UCSD-AML1 (cell line): ENCODE data around the gene TMPRSS7.
"Not testable (repeated sequence)": the region's sequence is repeated elsewhere in the genome, so short reads cannot be mapped to it uniquely, and the experiment has no call there.

ENCODE experiments used
- DNase-seq: peaks from one replicate; lab custom pipeline; 2025; ENCODE audit not compliant: unreplicated experiment; lab: John Stamatoyannopoulos, UW

Gene TMPRSS7

GRCh38 chr3:112011376-112011940 lies 23.1 kb upstream of the TMPRSS7 start:
- no peak for DNase-seq

DNA sequence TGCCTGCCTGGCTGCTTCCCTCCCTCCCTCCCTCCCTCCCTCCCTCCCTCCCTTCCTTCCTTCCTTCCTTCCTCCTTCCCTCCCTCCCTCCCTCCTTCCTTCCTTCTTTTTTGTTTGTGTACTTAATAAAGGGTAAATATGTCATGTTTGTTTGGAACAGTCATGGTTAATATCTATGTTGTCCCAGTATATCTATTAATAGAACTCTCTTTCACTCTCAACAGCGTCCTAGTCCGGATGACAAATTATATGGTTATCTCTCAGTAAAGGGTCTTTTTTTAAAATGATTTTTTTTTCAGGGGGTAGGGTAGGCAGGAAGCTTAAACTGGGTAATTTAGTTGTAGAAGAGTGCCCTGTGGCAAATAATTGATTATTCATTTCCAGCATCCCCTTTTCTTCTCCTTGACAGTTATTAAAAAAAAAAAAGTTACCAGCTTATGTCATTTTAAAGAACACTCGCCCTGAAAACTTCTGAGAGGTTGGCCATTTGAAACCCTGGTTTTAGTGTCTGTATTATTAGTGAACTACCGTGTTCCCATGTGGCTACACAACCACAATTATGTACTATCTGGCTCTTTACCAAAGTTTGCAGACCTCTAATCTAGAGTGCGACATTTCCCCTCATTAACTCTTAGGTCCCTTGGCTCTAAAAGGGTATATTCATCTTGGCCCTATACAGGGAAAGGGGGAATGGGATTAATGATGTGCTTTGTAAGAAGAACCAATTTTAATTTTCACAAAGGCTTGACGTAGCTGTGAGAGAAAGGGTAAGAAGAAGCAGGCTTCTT lies 22.1 kb upstream of the TMPRSS7 start:
- DNase-seq: no peak

DNA sequence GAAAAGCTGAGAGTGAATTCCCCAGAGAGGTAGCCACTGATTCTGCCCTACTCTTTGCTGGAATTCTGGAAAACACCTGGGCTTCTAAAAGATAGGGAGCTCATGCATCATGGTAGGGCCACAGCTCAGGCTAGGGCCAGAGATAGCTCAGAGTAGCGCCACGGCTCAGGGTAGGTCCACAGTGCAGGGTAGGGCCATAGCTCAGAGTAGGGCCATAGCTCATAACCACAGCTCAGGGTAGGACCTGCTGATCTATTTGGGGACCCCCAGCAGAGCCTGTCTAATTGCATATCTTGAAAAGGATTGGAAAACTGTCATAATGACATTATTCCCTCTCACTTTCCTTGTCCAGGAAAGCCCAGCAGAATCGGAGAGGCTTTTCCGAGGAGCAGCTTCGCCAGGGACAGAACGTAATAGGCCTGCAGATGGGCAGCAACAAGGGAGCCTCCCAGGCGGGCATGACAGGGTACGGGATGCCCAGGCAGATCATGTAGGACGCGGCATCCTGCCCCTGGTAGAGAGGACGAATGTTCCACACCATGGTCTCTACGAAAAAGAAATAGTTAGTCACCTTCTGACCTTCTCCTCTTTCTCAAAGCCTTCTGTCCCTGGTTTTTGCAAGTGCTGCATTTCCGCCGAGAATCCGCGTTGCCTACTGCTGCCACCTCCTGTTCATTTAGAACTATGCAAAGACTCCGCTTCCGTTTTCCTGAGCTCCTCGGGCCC lies 21.3 kb upstream of the TMPRSS7 start:
- DNase-seq: no peak

DNA sequence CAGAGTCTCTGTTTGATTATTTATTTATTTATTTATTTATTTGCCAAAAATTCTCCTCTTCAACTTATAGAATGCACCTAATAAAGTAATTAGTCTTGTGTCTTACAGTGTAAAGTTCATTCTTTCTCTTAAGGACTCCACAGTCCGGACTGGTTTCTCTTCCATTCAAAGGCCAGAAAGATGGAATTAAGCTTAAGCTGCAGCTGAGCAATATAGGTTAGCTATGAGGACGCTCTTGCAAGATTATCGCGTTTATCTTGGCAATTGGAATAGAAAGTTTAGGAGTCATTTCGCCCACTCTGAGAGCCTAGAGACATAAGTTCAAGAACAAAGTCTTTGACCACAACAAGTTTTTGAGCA lies 20.8 kb upstream of the TMPRSS7 start:
- no peak for DNase-seq

DNA sequence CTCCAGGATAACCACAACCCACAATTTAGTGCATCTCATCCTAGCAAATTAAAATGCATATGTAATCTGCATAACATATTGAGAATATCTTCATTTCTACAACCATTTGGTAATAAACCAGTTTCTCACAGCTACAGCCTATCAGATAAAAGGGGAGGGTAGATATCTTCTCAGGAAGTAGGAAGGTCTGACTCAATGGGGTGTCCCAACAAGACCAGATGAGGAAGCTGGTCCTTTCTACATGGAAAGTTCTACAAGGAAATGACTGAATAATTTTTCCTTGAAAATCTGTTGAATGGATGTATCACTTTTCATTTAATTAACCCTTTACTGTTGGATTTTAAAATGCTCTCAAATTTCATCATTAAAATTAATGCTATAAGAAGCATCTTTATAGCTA lies 17.4 kb upstream of the TMPRSS7 start:
- no peak for DNase-seq

GRCh38 chr3:112018712-112019111 lies 15.8 kb upstream of the TMPRSS7 start:
- no peak for DNase-seq

GRCh38 chr3:112019716-112020115 lies 14.8 kb upstream of the TMPRSS7 start:
- DNase-seq: no peak

- no peak for DNase-seq
These were observed 13.9 kb upstream of the TMPRSS7 start for GRCh38 chr3:112020674-112021085.

GRCh38 chr3:112027142-112027541 lies 7.4 kb upstream of the TMPRSS7 start:
- DNase-seq: no peak

DNA sequence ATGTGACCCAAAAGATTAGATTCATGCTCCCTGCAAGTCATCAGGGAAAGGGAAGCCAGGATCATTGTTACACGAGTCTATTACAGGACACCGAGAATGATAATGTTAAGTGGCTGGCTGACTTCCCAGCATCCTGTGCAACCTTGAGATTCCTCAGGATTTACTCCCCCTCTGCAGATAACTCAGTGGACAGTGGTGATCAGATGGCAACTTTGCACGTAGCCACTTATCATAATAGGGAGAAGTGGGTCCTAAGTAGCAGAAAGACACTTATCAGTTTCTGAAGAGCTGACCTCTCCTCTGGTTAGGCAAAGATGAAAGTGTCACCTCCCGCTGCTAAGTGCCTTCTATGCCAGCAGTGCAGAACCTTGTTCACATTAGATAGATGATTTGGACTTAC lies 6.7 kb upstream of the TMPRSS7 start:
- DNase-seq: no peak

- no peak for DNase-seq
These were observed 3.6 kb upstream of the TMPRSS7 start for GRCh38 chr3:112030901-112031300.

- no peak for DNase-seq
These were observed 2.3 kb upstream of the TMPRSS7 start for GRCh38 chr3:112032098-112032731.

DNA sequence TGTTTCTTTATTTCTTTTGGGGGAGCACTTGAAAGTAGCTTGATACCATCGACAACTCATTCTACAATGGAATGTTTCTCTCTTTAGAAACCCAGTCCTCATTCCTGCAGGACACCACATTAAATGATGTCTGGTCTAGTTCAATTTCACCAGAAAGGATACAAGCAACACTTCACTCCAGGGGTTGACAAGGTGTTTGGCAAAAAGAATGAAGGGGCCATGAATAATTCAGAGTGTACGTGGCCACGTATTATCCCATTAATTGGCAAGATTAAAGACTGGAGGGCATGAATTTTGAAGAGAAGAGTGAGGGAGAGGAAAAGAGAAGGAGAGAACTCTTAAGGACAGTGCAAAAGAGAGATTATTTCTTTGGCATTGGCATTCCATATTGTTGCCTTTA lies 705 bp downstream of the TMPRSS7 start:
- no peak for DNase-seq

- not testable (repeated sequence) for DNase-seq
These were observed 2.7 kb downstream of the TMPRSS7 start for GRCh38 chr3:112037194-112037593.

GRCh38 chr3:112038863-112039262 lies 4.3 kb downstream of the TMPRSS7 start:
- DNase-seq: no peak

DNA sequence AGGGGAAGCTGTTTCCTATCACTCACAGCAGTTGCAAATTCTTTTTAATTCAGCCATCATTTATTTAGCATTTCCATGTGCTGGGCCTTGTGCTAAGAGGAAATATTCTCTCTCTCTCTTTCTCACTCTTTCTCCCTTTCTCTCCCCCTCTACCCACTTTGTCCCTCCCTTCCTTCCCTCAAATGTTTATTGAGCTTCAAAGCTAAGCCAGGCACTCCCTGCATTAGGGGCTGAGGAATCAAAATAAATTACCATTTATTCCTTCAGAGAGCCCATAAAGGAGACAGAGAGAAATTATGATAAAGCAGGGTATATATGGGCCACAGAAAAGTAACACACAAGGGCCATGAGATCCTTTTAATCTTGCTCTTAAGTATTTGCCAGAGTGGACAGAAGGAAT lies 6.8 kb downstream of the TMPRSS7 start:
- DNase-seq: no peak

DNA sequence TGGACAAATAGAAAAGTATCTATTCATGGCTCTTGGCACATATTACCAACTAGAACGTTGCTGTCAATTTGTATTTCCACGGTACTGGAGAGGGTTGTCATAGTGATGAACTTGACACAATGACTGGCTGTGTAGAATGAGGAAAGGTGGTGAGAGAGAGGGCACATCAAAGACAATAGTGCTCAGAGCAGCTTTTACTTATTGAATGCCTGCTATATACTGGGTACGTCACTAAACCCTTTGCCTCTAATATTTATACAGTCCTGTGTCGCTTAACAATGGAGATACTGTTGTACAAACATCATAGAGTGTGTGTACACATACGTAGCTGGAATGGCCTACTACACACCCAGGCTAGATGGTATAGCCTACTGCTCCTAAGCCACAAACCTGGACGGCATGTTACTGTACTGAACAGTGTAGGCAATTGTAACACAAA lies 8.3 kb downstream of the TMPRSS7 start:
- no peak for DNase-seq

GRCh38 chr3:112043621-112044201 lies 9.2 kb downstream of the TMPRSS7 start:
- peak; percentile 14 for DNase-seq

GRCh38 chr3:112046599-112046998 lies 12.1 kb downstream of the TMPRSS7 start:
- DNase-seq: no peak

GRCh38 chr3:112047264-112047663 lies 12.7 kb downstream of the TMPRSS7 start:
- no peak for DNase-seq

GRCh38 chr3:112048911-112049310 lies 14.4 kb downstream of the TMPRSS7 start:
- DNase-seq: no peak
